NCI-H1694 (cell line): Measurements from ENCODE around the gene ANKMY2.
"Not testable (repeated sequence)": the region's sequence is repeated elsewhere in the genome, so short reads cannot be mapped to it uniquely, and the experiment has no call there.

Source experiments
- DNase-seq: peaks from one replicate; lab custom pipeline; 2025; lab: John Stamatoyannopoulos, UW

Gene ANKMY2

GRCh38 chr7:16626388-16626787 lies 19.2 kb downstream of the ANKMY2 start:
- DNase-seq: no peak

GRCh38 chr7:16619979-16620408 lies 25.6 kb downstream of the ANKMY2 start:
- DNase-seq: no peak

- DNase-seq: no peak
Observed at GRCh38 chr7:16616542-16616941, 29.0 kb downstream of the ANKMY2 start.

GRCh38 chr7:16616122-16616521 lies 29.4 kb downstream of the ANKMY2 start:
- DNase-seq: no peak

GRCh38 chr7:16615228-16615627 lies 30.3 kb downstream of the ANKMY2 start:
- DNase-seq: no peak

GRCh38 chr7:16611711-16612110 lies 33.8 kb downstream of the ANKMY2 start:
- no peak for DNase-seq

GRCh38 chr7:16609842-16610450 lies 35.6 kb downstream of the ANKMY2 start:
- no peak for DNase-seq

- DNase-seq: no peak
Observed at GRCh38 chr7:16606704-16607103, 38.9 kb downstream of the ANKMY2 start.

- DNase-seq: no peak
Observed at GRCh38 chr7:16604054-16604453, 41.5 kb downstream of the ANKMY2 start.

- DNase-seq: no peak
Observed at GRCh38 chr7:16603633-16604032, 41.9 kb downstream of the ANKMY2 start.

- DNase-seq: no peak
Observed at GRCh38 chr7:16599860-16600259, 45.7 kb downstream of the ANKMY2 start.

GRCh38 chr7:16598015-16598414 lies 47.5 kb downstream of the ANKMY2 start:
- no peak for DNase-seq

- not testable (repeated sequence) for DNase-seq
Observed at GRCh38 chr7:16595596-16595995, 50.0 kb downstream of the ANKMY2 start.

- no peak for DNase-seq
Observed at GRCh38 chr7:16594676-16595075, 50.9 kb downstream of the ANKMY2 start.

GRCh38 chr7:16594061-16594460 lies 51.5 kb downstream of the ANKMY2 start:
- DNase-seq: no peak

GRCh38 chr7:16592395-16592794 lies 53.2 kb downstream of the ANKMY2 start:
- no peak for DNase-seq

GRCh38 chr7:16590424-16590823 lies 55.1 kb downstream of the ANKMY2 start:
- no peak for DNase-seq

- no peak for DNase-seq
Observed at GRCh38 chr7:16589881-16590280, 55.7 kb downstream of the ANKMY2 start.

GRCh38 chr7:16587790-16588189 lies 57.8 kb downstream of the ANKMY2 start:
- DNase-seq: no peak

GRCh38 chr7:16587129-16587528 lies 58.4 kb downstream of the ANKMY2 start:
- DNase-seq: no peak

- no peak for DNase-seq
Observed at GRCh38 chr7:16586081-16586874, 59.3 kb downstream of the ANKMY2 start.

- DNase-seq: no peak
Observed at GRCh38 chr7:16585540-16585939, 60.0 kb downstream of the ANKMY2 start.

GRCh38 chr7:16583834-16584233 lies 61.7 kb downstream of the ANKMY2 start:
- no peak for DNase-seq

- DNase-seq: no peak
Observed at GRCh38 chr7:16581286-16581685, 64.3 kb downstream of the ANKMY2 start.
